NCI-H226 (cell line): ENCODE results near the gene HLF.

Source experiments
- DNase-seq: peaks from one replicate; pipeline ENCODE4 v3.0.0-alpha.2; 2015

The HLF gene

DNA sequence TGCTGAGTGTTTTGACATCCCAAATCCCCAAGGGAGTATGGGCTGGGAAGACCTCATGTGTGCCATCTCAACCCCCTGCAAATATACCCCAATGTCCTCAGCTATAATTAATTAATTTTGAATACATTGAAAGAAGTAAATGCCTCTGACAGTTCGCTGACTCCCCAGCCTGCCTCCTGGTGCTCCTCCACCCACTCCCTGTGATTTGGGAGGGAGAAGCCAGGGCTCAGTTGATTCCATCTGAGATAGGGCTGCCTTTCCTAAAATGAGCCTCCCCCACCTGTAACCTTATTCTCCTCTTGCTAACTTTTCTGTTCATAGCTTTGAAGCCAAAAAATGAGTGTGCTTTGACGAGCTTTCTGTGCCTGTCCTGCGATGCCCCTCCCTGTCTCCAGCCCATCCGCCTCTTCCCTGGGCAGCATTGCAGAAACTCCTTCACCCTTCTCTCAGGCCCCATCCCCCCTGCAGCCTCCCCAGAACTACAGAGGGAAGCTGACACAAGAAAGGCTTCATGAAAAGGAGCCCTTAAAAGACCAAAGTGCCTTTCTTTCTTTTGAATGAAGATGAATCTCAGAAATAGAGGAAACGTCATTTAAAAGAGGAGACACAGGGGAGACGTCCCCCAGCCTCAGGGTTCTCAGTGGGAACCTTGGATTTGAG is 70.3 kb downstream of the HLF start:
- no peak for DNase-seq

DNA sequence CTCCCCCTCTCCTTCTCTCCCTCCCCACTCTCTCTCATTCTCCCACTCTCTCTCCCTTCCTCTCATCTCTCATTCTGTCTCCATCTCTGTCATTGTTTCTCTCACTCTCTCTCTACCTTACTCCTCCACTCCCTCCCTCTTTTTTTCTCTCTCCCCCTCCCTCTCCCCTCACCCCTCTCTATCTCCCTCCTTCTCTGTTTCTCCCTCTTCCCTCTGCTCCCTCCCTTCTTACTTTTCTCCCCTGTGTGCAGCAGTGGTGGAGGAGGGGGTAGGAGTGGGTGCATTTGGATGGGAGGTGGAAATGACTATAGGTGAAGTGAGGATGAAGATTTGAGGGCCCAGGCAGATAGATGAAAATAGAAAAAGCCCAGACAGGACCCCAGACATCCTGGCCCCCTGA is 70.9 kb downstream of the HLF start:
- DNase-seq = no peak

- DNase-seq = no peak
Measured at GRCh38 chr17:55336426-55336825, 71.7 kb downstream of the HLF start.

GRCh38 chr17:55340176-55340575 is 75.4 kb downstream of the HLF start:
- DNase-seq = no peak

- DNase-seq = no peak
Measured at GRCh38 chr17:55340686-55341085, 75.9 kb downstream of the HLF start.

- DNase-seq = peak; percentile 3
Measured at GRCh38 chr17:55341432-55341831, 76.7 kb downstream of the HLF start.

DNA sequence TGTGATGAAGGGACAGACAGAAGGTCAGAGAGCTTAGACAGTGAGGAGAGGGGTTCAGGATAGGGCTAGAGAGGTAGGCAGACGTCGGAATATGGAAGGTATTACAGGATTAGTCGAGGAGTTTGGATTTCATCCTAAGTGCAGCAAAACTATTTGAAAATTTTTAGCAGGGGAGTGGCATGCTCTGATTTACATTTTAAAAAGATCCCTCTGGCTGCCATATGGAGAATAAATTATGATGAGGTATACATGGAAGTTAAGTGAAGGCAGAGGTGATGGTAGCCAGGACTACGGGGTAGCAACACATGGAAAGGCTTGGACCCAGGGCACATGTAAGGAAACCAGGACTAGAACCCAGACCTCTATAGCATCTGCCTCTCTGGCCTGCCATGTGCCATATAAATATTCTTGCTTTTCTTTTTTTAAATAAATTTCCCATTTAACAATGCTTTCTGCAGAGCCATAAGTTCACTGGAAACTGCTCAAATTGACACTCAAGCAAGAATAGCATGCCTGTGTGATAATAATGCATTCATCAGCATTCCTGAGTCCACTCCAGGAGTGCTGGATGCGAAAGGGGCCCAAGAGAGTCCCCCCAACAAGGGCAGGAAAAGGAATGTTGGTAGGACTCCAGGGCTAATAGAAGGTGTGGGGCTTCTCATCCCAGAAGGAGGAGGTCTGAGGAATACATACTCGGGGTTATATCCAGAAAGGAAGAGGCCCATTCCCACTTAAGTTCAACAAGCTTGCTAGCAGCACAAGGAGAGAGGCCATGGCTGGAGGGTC is 78.2 kb downstream of the HLF start:
- DNase-seq = no peak

DNA sequence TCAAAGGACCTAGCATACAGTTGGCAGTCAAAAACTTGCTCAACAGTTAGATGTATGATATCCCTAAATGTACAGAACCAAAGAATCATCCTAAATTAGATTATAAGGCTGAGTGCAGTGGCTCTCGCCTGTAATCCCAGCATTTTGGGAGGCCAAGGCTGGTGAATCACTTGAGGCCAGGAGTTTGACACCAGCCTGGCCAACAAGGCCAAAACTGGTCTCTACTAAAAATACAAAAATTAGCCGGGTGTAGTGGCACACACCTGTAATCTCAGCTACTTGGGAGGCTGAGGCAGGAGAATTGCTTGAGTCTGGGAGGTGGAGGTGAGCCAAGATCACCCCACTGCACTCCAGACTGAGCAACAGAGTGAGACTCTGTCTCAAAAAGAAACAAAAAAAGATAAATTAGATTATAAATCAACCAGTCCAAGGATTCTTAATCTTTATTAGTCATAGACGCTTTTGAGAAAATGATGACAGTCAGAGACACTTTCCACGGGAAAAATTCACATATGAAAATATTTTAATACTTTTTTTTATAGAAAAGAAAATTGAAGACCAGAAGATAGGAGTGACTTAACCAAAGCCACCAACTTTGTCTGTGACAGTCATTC is 79.2 kb downstream of the HLF start:
- no peak for DNase-seq

GRCh38 chr17:55344514-55344997 is 79.8 kb downstream of the HLF start:
- no peak for DNase-seq

DNA sequence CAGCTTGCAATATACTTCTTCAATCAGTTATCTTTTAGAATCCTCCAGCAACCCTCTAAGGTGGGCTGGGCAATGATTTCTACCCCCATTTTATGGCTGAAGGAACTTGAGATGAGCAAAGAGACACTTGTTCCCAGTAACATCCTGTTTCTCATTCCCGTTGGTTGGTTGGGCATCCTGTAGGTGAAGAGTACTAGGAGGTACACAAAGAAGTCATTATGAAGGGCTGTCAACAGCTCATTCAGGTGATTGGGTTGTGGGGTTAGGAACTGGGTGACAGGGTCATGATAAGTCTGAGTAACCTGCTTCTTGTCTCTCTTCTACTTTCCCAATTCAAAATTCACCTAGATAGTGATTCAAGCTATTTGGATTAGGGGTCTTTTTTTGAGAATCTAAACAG is 80.4 kb downstream of the HLF start:
- DNase-seq = no peak

GRCh38 chr17:55346658-55347057 is 81.9 kb downstream of the HLF start:
- no peak for DNase-seq

DNA sequence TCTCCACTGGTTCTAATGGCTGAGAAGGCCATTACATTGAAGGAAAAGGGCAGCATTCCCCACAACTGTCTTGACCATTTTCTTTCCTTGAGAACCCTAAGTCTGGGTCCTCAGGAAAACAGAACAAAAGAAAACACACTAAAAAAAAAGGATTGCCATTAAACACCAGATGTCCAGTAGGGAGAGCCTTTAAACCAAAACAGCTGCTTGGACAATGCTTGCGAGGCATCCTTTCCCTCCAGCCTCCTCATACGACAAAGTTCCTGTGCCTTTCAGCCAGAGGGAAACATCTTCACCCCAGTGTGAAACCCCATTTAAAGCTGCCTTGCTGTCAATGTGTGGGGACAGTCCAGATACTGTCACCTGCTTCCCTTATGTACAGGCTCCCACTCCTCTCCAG is 82.6 kb downstream of the HLF start:
- DNase-seq = no peak

DNA sequence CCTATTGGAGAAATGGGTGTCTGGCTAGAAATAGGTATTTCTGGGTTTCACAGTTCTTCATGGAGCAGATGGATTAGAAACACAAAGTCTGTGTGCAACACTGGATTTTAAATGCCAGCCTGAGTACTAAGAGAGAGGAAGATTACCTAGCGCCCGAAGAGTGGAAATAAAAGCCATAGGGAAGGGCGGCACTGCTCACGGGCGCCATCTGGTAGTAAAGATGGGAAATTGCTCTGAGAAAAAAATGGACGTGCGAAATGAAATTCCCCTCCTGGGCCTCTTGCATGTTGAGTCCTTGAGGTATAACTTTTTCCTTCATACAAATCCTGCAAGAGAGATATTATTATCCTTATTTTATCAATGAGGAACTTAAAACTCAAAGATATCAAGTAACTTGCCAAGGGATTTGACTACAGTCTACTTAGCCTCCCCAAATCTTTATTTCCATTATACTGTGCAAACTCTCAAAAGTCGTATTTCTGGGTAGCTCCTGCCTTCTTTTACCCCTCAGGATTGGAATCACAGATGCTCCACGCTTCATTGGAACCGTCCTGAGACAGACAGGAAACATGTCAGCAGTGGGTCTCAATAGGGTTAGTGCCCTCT is 84.1 kb downstream of the HLF start:
- DNase-seq = no peak

GRCh38 chr17:55350825-55351205 is 86.1 kb downstream of the HLF start:
- no peak for DNase-seq

DNA sequence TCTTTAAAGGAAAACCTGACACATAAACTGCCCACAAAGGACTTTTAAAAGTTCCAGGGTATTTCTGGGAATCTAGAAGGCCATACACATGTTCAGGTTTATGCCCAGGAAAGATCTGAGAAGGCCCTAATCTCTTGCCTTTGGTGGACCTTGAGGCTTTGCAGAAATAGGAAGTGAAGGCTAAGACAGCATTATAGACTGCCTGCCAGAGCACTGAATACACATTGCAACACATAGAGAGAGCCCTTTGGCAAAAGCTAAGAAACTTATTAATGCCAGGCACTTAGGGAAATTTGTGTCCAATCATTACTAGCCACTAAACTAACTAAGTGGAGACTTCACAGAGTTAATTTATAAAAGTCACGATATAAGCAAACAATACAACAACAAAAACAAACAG is 86.5 kb downstream of the HLF start:
- DNase-seq = no peak

DNA sequence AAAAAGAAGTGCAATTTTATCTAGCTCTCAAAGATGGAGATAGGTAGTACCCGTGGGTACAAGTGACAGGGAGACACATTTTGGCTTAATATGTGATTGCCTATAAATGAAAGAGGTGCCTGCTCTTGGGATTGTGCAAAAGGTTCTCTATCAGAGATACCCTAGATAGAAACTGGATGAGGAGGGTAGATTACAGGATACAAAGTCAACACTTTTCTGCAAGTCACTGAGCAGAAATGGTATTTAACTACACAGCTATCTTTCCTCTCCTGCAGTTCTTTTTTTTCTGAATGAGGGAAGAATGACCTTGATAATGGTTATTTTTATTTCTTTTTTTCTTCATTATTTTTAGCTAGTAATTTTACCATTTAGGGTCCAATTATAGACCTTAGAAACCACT is 89.2 kb downstream of the HLF start:
- no peak for DNase-seq

DNA sequence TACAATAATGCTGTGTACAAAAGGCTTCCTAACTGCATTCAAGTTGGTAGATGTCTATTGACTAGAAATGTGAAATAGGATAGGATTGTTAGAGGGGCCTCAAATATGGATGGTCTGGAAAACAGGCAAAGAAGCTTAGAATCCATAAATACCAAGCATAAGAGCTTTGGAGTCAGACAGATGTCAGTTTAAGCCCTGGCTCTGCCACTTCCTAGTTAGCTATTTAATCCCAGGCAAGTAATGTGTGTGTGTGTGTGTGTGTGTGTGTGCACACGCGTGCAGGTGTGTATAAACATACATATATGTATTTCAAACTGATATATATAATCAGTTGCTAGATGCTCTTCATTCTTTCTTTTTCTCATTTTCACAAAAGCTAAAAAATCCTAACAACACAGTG is 90.2 kb downstream of the HLF start:
- no peak for DNase-seq

- peak; percentile 40 for DNase-seq
Measured at GRCh38 chr17:55356434-55357328, 91.9 kb downstream of the HLF start.

- no peak for DNase-seq
Measured at GRCh38 chr17:55360971-55361370, 96.2 kb downstream of the HLF start.

GRCh38 chr17:55363033-55363432 is 98.3 kb downstream of the HLF start:
- no peak for DNase-seq

DNA sequence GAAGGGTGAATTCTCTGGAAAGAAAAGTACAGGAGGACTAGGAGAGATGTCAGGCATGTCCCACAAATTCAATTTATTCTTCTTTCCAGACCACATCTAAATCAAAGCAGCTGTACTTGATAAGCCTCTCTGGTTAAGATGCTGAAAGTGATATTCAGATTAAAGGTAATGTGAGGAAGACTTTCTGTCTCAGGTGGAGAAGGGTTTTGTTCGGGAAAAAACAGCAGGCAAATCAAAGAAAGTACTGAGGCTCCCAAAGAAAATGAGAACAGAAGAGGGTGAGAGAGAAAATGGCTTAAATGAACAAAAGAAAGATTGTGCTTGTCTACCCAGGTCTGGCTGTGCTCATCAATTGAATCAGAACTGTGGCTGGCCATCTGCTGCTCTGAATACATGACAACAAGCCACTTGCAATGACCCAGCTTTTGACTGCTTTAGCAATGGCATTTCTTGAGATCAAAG is 101.3 kb downstream of the HLF start:
- no peak for DNase-seq

DNA sequence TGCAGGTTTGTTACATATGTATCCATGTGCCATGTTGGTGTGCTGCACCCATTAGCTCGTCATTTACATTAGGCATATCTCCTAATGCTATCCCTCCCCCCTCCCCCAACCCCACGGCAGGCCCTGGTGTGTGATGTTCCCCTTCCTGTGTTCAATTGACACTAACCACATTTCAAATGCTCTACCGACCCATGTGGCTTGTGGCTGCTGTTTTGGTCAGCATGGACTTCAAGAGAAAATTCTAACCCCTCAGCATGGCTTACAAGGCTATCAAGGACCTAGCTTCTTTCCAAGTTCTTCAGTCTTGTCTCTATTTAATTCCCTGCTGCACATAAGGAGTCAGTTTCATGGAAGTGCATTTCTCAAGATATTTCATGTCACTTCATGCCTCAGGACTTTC is 103.9 kb downstream of the HLF start:
- DNase-seq = no peak
